K562 (cell line): ENCODE results near the gene CD96. TPM values are rescaled to one million over a fixed set of nuclear protein-coding genes. Genes with fewer than 3 reads are reported as not detected.

ENCODE experiments used
- ATAC-seq: fragments of 200-7000 bp; cut with Tn5 transposase; 3 replicates; pipeline ENCODE4 v1.9.1; 2020; ENCODE audit warnings: moderate library complexity
- BruUV-seq: library from RNA; stranded (reverse); fragments of 400-500 nt; replicated peaks from 2 replicates; lab custom pipeline; 2021; lab: Mats Ljungman, UMichigan
- CTCF ChIA-PET: fragments of 300-600 bp; formaldehyde crosslinking; extraction: SDS; loops from one replicate; lab custom pipeline; 2021; ENCODE audit warnings: low intra/inter-chr PET ratio; lab: Yijun Ruan, JAX
- POLR2A ChIA-PET: fragments of 300-600, 350-650 bp; sonication (Branson Sonifier 250); formaldehyde crosslinking; extraction: SDS; loops from one replicate; lab custom pipeline; 2021; ENCODE audit warnings: antibody characterized with exemption, inconsistent platforms; lab: Yijun Ruan, JAX
- DNase-seq, 4 experiments: peaks; one replicate each; pipeline versions ENCODE4 v3.0.0 to v3.0.0-alpha.2; 2011 to 2018; ENCODE audit warnings: low spot score in 3 of 4, mixed read lengths in 3 of 4; ENCODE audit errors: extremely low read depth in 1 of 4
- FAIRE-seq: peaks from 2 replicates; lab custom pipeline; 2011; peaks lifted over from hg19 to GRCh38; lab: Jason Lieb, UNC
- H2AFZ ChIP-seq: 2 replicates; pipeline ENCODE4 v1.6.0; 2011; ENCODE audit warnings: low read depth, low read length, control low read depth, inconsistent platforms
- H3K27ac ChIP-seq: fragments of 200-600 bp; 3 replicates; pipeline ENCODE4 v1.8.0; 2011; ENCODE audit warnings: low read depth, mild to moderate bottlenecking, control low read depth, inconsistent platforms, low read length, moderate library complexity, mixed read lengths; ENCODE audit errors: extremely low read depth
- H3K27me3 ChIP-seq, 2 experiments: fragments of 300-600 bp in 1 of 2; 2 replicates in 1 of 2; 3 replicates in 1 of 2; pipeline versions ENCODE4 v1.6.0 to v1.8.0; 2011; ENCODE audit warnings: inconsistent platforms in 2 of 2, low read length in 2 of 2, mild to moderate bottlenecking in 1 of 2, mixed read lengths in 1 of 2, moderate library complexity in 1 of 2; ENCODE audit not compliant: control insufficient read depth in 2 of 2, insufficient read depth in 2 of 2
- H3K36me3 ChIP-seq: fragments of 300-600 bp; 3 replicates; pipeline ENCODE4 v1.8.0; 2011; ENCODE audit warnings: mild to moderate bottlenecking, low read length, inconsistent platforms; ENCODE audit not compliant: control insufficient read depth, insufficient read depth
- H3K4me1 ChIP-seq, 2 experiments: fragments of 200-600 bp in 1 of 2; replicated peaks in 1 of 2; 2 replicates in 1 of 2; 3 replicates in 1 of 2; pipeline versions ENCODE4 v1.5.1 to v1.8.0; 2011; ENCODE audit warnings: inconsistent platforms in 2 of 2, low read length in 2 of 2, mild to moderate bottlenecking in 1 of 2, mixed read lengths in 1 of 2, moderate library complexity in 1 of 2; ENCODE audit not compliant: control insufficient read depth in 2 of 2, insufficient read depth in 2 of 2
- H3K4me2 ChIP-seq: 2 replicates; pipeline ENCODE4 v1.6.1; 2011; ENCODE audit warnings: low read length, control low read depth, inconsistent platforms, mixed read lengths; ENCODE audit not compliant: insufficient read depth
- H3K4me3 ChIP-seq: fragments of 200-600 bp; sonication (generic), shearing (Covaris generic); 2 replicates; pipeline ENCODE4 v1.5.1; 2016; ENCODE audit warnings: control low read depth, inconsistent platforms
- H3K79me2 ChIP-seq: fragments of 200-600 bp; 3 replicates; pipeline ENCODE4 v1.8.0; 2011; ENCODE audit warnings: low read length, inconsistent platforms; ENCODE audit not compliant: control insufficient read depth, insufficient read depth
- H3K9ac ChIP-seq, 2 experiments: 2 replicates each; pipeline versions ENCODE4 v1.6.0 to v1.6.1; 2011; ENCODE audit warnings: low read depth in 2 of 2, low read length in 2 of 2, control low read depth in 1 of 2, inconsistent platforms in 1 of 2, mild to moderate bottlenecking in 1 of 2, mixed read lengths in 1 of 2; ENCODE audit not compliant: insufficient read depth in 1 of 2
- H3K9me1 ChIP-seq: one replicate; pipeline ENCODE4 v1.6.0; 2011; ENCODE audit warnings: inconsistent platforms, mild to moderate bottlenecking, low read length, moderate library complexity; ENCODE audit not compliant: control insufficient read depth, insufficient read depth
- H3K9me3 ChIP-seq: replicated peaks from 2 replicates; pipeline ENCODE4 v1.5.1; 2011; ENCODE audit warnings: low read depth, low read length, inconsistent platforms; ENCODE audit not compliant: control insufficient read depth, insufficient read depth
- H4K20me1 ChIP-seq: replicated peaks from 2 replicates; pipeline ENCODE4 v1.6.1; 2011; ENCODE audit warnings: low read length, inconsistent platforms, mixed read lengths; ENCODE audit not compliant: control insufficient read depth, insufficient read depth
- ATF3 ChIP-seq, 2 experiments: fragments of 450-650 bp in 1 of 2; sonication (generic) in 1 of 2; formaldehyde crosslinking in 1 of 2; IDR thresholded peaks in 1 of 2; conservative IDR thresholded peaks in 1 of 2; 2 replicates each; pipeline versions ENCODE4 v1.6.1 to v1.8.1; 2016 to 2023; ENCODE audit warnings: mild to moderate bottlenecking in 2 of 2, moderate library complexity in 2 of 2, inconsistent platforms in 1 of 2, missing genetic modification reagents in 1 of 2
- CBX1 ChIP-seq: sonication (generic); IDR thresholded peaks from 2 replicates; pipeline ENCODE4 v1.6.1; 2016; ENCODE audit warnings: antibody characterized with exemption, low read depth, mild to moderate bottlenecking
- CGGBP1 ChIP-seq: fragments of 250-450 bp; sonication (Bioruptor Pico); IDR thresholded peaks from 2 replicates; pipeline ENCODE4 v1.9.0; 2021; ENCODE audit warnings: mild to moderate bottlenecking
- FOXJ2 ChIP-seq: fragments of 200-800 bp; sonication (Bioruptor generic); IDR thresholded peaks from 2 replicates; pipeline ENCODE4 v1.6.1; 2016; ENCODE audit warnings: missing genetic modification characterization, missing compliant biosample characterization
- PCBP2 ChIP-seq: fragments of 200-400 bp; formaldehyde crosslinking; IDR thresholded peaks from 2 replicates; pipeline ENCODE4 v1.6.1; 2018; ENCODE audit warnings: low read length, low read depth, mild to moderate bottlenecking, moderate library complexity; ENCODE audit not compliant: poor library complexity, severe bottlenecking
- RERE ChIP-seq: sonication (generic); formaldehyde crosslinking; IDR thresholded peaks from 2 replicates; pipeline ENCODE4 v1.8.0; 2023; ENCODE audit warnings: missing genetic modification reagents, mild to moderate bottlenecking, borderline replicate concordance
- TEAD1 ChIP-seq, 2 experiments: fragments of 450-650 bp in 1 of 2; sonication (generic) in 1 of 2; formaldehyde crosslinking; IDR thresholded peaks; 2 replicates each; pipeline versions ENCODE4 v1.4.0 to v1.8.0; 2020 to 2022; ENCODE audit warnings: mild to moderate bottlenecking in 2 of 2, missing genetic modification reagents in 1 of 2
- ZNF586 ChIP-seq: fragments of 450-650 bp; formaldehyde crosslinking; conservative IDR thresholded peaks from 2 replicates; pipeline ENCODE4 v1.4.0; 2020; ENCODE audit warnings: mild to moderate bottlenecking, moderate library complexity
- ZNF696 ChIP-seq: fragments of 250-450 bp; sonication (Bioruptor Pico); conservative IDR thresholded peaks from 2 replicates; pipeline ENCODE4 v1.4.0; 2020; ENCODE audit warnings: mild to moderate bottlenecking, moderate library complexity
- WGBS: fragments of 100-300 bp; shearing (Covaris generic); methylation state at CpG from one replicate; pipeline ENCODE4 v1.1.6; 2016; ENCODE audit warnings: low coverage, mixed read lengths; ENCODE audit not compliant: insufficient coverage; ENCODE audit errors: missing lambda C conversion rate; 5-methylcytosine and 5-hydroxymethylcytosine counted together
- in situ Hi-C: fragments of 300-500 bp; cut with MboI; formaldehyde crosslinking; loops from 4 replicates; pipeline ENCODE4 v1.15.0; 2018; ENCODE audit warnings: inconsistent platforms, mixed read lengths
- intact Hi-C: fragments of 100-400 bp; cut with micrococcal nuclease; formaldehyde crosslinking; loops from 2 replicates; pipeline ENCODE4 v1.14.2; 2022
- polyA plus RNA-seq, 8 experiments: library from polyadenylated mRNA; depleted of rRNA in 4 of 8; stranded (reverse) in 5 of 8; unstranded in 3 of 8; fragments of >200 nt; fragmentation: Nextera tagmentation in 2 of 8; fragmentation: Illumina TruSeq in 1 of 8; extraction: Ambion mirVana in 2 of 8; extraction: Trizol in 1 of 8; gene quantifications; 2 replicates each; pipeline versions ENCODE4 v1.2.1 to v1.2.3, GENCODE V29; 2011 to 2014; ENCODE audit warnings: inconsistent platforms in 1 of 8, missing spikeins in 1 of 8
- total RNA-seq, 7 experiments: library from RNA; depleted of rRNA in 6 of 7; stranded (reverse); fragments of >200 nt in 6 of 7; fragmentation: Illumina TruSeq in 2 of 7; extraction: Trizol in 2 of 7; gene quantifications; 2 replicates each; pipeline versions ENCODE4 v1.2.1 to v1.2.3, GENCODE V29; 2011 to 2021; ENCODE audit warnings: low replicate concordance in 1 of 7
- TF ChIP-seq, protein P1 (sequence below): fragments of 250-450 bp; sonication (Bioruptor Pico); IDR thresholded peaks from 2 replicates; pipeline ENCODE4 v1.8.0; 2022; ENCODE audit warnings: inconsistent platforms, mild to moderate bottlenecking, moderate library complexity, borderline replicate concordance

The CD96 gene
- total and polyA plus RNA-seq, 9 of the 15 experiments (the other 6 are each of a cell fraction or from before 2014, with no cell fraction given), result 0.32 to 5.7 (median 1.2) TPM

GRCh38 chr3:111688190-111688800 is 146.3 kb downstream of the CD96 start:
- ChIA-PET POLR2A (no interaction called here), CTCF (no interaction called here)
- no peak overlapping the region for H3K27ac ChIP-seq
- no peaks in the 10 kb centered on the region for H3K4me1 ChIP-seq
- BruUV-seq, result no TSS peak
- no peak overlapping the region for H3K4me3 ChIP-seq
- in situ Hi-C loops (no loop called here), intact Hi-C loops (no loop called here)
- no peaks in the 10 kb centered on the region for H4K20me1 ChIP-seq
- H3K9me1 ChIP-seq, result no peaks in the 10 kb centered on the region
- DNase-seq, result no peak
- WGBS, result 0% methylated on average over 2 of the region's 2 CpGs
- no peak overlapping the region for H3K9ac ChIP-seq
- H3K79me2 ChIP-seq, result no peaks in the 10 kb centered on the region
- no peak overlapping the region for H2AFZ ChIP-seq
- no peak for ATAC-seq
- H3K36me3 ChIP-seq, result no peaks in the 10 kb centered on the region
- H3K4me2 ChIP-seq, result no peak overlapping the region
- no peaks in the 10 kb centered on the region for H3K9me3 ChIP-seq
- no peaks in the 10 kb centered on the region for H3K27me3 ChIP-seq
- no peak for FAIRE-seq
- no peak for TF ChIP-seq ZNF696 (CRISPR knock-in tag)
- TF ChIP-seq PCBP2, result no peak
- TF ChIP-seq CGGBP1, result no peak
- TF ChIP-seq RERE, result no peak
- TF ChIP-seq FOXJ2 (tag), result no peak
- no peak for TF ChIP-seq TEAD1 (CRISPR knock-in tag; IDR thresholded peaks at IDR 0.05)
- TF ChIP-seq ATF3 (IDR thresholded peaks at IDR 0.05), result no peak
- no peak for TF ChIP-seq ATF3 (CRISPR knock-in tag; conservative IDR thresholded peaks at IDR 0.05)
- no peak for TF ChIP-seq ZNF586 (CRISPR knock-in tag)
- no peak for TF ChIP-seq CBX1
- TF ChIP-seq, protein P1, sequence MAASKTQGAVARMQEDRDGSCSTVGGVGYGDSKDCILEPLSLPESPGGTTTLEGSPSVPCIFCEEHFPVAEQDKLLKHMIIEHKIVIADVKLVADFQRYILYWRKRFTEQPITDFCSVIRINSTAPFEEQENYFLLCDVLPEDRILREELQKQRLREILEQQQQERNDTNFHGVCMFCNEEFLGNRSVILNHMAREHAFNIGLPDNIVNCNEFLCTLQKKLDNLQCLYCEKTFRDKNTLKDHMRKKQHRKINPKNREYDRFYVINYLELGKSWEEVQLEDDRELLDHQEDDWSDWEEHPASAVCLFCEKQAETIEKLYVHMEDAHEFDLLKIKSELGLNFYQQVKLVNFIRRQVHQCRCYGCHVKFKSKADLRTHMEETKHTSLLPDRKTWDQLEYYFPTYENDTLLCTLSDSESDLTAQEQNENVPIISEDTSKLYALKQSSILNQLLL (CRISPR knock-in tag), result no peak
